Renal pelvis (tissue), 3 donors: Measurements from ENCODE around the gene LRRC42. TPM values are rescaled to one million over a fixed set of nuclear protein-coding genes. Genes with fewer than 3 reads are reported as not detected.

Experiments used
- polyA plus RNA-seq, 3 donors: library from polyadenylated mRNA; unstranded; fragments of 120-200 nt; gene quantifications; one replicate each; pipeline ENCODE4 v1.2.1, GENCODE V29; 2013; ENCODE audit not compliant: insufficient read length in 3 of 3

The LRRC42 gene
- polyA plus RNA-seq, 3 donors = 40.8 to 44.8 (median 42.4) TPM

Other genes with a start within 250 kb of the LRRC42 start
- gene GLIS1, start 207.2 kb upstream of the LRRC42 start, polyA plus RNA-seq = 1 to 10 TPM; 3.6 to 4.5 (median 3.9) TPM
- 10 to 100 TPM; 27.1 to 29.4 (median 28.4) TPM for gene NDC1, start 108.1 kb upstream of the LRRC42 start, polyA plus RNA-seq
- gene YIPF1, start 56.6 kb upstream of the LRRC42 start, polyA plus RNA-seq = 10 to 100 TPM; 30.6 to 36.6 (median 35.5) TPM
- gene DIO1, start 52.2 kb upstream of the LRRC42 start, polyA plus RNA-seq = 1 to 10 TPM; 5.4 to 7.1 (median 7.1) TPM
- gene IFT25, start 651 bp upstream of the LRRC42 start, polyA plus RNA-seq = 10 to 100 TPM; 42.1 to 58.2 (median 53.9) TPM
- under 1 TPM in 1 of 3 donors, not detected in 2; 0.07 TPM for gene LDLRAD1, start 71.8 kb downstream of the LRRC42 start, polyA plus RNA-seq
- gene TMEM59, start 106.9 kb downstream of the LRRC42 start, polyA plus RNA-seq = 100 to 1,000 TPM; 308 to 352 (median 329) TPM
- gene TCEANC2, start 107.3 kb downstream of the LRRC42 start, polyA plus RNA-seq = 1 to 10 TPM; 7.2 to 10.0 (median 9.2) TPM
- gene CDCP2, start 206.7 kb downstream of the LRRC42 start, polyA plus RNA-seq = under 1 TPM; 0.06 to 0.12 (median 0.10) TPM